GM21723 (cell line): ENCODE measurements around the gene MAPKAPK2.
A peak's percentile ranks its signal among the peaks of the same experiment; 100 is the strongest.

Experiments
- ATAC-seq: cut with Tn5 transposase; IDR thresholded peaks from one replicate; pipeline ENCODE4 v1.9.1; 2021; ENCODE audit warnings: mild to moderate bottlenecking, moderate library complexity; ENCODE audit not compliant: unreplicated experiment

The MAPKAPK2 gene

GRCh38 chr1:206700445-206701036 is 15.8 kb downstream of the MAPKAPK2 start:
- ATAC-seq: no peak

DNA sequence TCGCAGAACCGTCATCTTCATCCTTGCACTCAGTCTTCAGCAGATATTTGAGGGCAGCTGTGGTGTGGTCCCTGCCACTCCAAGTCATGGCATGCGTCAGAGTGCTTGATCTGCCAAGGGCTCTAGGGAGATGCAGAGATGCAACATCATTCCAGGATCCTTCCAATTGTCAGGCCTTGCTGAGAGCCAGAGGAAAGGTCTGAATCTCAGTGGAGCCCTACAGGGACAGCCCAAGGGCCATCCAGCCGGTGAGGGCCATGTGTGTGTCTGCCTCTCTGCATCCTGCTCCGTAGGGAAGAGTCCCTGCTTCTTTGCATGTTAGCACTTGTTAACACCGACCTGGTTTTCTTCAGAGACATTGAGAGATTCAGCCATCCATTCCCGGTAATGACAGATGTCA is 17.6 kb downstream of the MAPKAPK2 start:
- no peak for ATAC-seq

- ATAC-seq: no peak
Measured at GRCh38 chr1:206702803-206703202, 18.1 kb downstream of the MAPKAPK2 start.

DNA sequence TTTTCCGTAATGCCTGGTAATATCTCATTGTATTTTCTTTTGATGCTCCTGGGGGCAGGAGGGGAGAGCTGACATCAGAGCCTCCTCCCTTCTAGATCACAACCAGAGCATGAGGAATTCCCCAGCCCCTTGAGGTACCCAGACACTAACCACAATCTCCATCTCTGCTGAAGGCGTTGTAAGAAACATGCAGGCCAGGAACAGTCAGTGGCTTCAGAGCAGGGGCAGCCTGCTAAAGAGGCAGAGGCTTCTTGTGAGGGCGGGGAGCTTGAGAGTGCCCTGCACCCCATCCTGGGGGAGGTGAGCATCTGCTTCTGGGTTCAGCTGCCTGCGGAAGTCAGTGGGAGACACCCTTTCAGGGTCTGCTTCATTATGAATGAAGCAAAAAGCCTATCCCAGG is 19.0 kb downstream of the MAPKAPK2 start:
- ATAC-seq: peak; percentile 47

DNA sequence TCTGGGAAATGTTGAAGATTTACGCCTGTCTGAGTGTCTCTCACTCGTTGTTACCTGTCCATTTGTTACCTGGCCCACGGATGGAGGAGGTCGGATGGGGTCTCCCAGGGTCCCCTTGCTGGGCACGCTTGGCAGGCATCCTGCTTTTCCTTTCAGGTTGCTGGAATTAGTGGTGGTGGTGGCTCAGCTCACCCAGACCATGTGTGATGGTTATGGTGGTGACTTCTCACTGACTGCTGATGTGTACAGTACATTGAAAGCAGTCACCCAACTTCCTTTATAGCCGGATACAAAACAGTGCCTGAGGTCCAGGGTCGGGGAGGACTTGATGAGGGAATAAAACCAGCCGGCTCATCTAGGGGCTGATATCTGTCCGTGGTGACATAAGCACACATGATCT is 19.5 kb downstream of the MAPKAPK2 start:
- ATAC-seq: no peak

- no peak for ATAC-seq
Measured at GRCh38 chr1:206705191-206705590, 20.5 kb downstream of the MAPKAPK2 start.

GRCh38 chr1:206705726-206706297 is 21.1 kb downstream of the MAPKAPK2 start:
- ATAC-seq: no peak

DNA sequence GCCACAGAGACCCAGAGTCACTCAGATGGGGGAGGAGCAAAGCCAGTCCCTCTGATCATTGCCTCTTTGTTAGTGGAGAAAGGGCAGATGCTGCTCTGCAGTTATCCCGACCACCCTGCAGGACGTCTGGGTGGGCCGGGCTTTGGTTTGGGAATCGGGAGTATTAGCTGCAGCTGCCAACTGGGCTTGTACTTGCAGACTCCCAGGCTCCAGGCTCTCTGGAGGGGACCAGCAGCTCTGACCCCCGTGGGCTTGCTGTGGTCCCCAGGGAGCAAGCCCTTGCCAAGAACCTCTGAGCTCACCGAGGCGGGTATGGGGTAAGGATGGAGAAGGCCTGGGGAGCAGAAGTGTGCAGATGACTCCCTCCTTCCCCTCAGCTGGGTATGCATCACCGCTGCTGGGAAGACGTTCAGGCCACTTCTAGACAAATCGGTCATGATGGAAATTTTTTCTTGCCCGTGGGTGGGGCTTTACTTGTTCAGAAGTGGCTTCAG is 21.6 kb downstream of the MAPKAPK2 start:
- no peak for ATAC-seq

DNA sequence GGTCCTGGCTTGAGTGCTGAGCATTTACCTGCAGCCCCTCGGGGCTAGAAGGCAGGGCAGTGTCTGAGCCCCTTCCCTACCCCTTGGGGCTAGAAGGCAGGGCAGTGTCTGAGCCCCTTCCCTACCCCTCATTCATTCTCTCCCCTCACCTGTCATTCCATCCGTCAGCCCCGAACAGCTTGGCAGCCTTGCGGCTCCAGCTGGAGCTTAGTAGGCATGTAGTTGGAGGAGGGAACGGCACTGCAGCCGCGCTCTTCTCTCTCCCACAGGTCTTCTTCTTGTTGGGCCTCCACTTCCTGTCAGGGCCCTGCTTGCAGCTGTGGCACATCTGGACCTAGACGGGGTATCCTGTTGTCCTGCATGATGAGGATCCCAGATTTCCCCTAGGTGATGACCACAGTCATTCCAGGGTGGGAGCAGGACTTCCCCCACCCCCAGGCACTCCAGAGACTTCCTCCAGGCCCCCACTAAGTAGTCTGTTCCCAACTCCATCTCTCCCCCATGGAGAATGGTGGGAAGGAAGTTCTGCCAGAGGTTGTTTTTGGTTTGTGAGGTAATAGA is 22.2 kb downstream of the MAPKAPK2 start:
- no peak for ATAC-seq

DNA sequence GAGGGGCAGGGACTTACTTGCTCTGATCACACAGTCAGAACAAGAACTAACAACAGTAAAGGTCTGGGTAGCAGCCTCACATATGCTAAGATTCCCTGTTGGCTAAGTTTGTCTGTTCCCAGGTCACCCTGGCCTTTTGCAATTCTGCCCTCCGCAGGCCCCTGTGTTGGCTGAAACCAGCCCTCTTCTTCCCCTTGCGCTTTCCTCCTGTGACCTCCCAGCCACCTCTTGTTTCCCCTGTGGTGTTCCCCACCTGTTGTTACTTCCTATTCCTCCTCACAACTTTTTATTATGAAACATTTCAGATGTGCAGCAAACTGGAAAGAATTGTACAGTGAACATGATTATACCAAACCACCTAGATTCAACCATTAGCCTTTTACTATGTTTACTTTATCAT is 23.4 kb downstream of the MAPKAPK2 start:
- peak; percentile 63 for ATAC-seq

- ATAC-seq: no peak
Measured at GRCh38 chr1:206708882-206709281, 24.2 kb downstream of the MAPKAPK2 start.

- ATAC-seq: no peak
Measured at GRCh38 chr1:206709322-206709721, 24.6 kb downstream of the MAPKAPK2 start.

DNA sequence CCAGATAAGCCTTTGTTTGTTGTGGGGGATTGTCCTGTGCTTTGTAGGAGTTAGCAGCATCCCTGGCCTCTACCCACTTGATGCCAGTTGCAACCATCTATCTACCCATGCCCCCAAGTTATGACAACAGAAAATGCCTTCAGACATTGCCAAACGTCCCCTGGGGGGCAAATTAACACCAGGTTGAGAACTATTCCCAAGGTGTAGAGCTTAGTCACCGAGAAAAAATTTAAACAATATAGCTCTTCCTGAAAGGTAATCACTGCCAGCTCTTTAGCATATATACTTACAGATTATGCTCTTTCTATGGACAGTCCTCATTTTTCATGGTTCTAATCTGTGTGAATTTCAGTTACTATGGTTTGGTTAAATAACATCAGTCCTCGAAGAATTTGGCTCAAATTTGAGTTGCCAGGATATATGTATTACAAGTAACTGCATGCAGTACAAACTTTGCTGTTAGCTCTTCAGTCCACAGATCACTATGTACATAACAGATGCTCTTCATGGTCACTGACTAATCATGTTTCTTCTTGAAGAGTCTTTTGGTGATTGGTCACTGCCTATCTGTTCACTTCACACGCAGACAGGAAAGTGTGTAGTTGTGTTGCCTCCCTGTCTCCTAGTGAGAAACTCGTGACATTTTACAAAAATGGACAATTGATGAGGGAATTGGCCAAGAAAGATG is 25.2 kb downstream of the MAPKAPK2 start:
- no peak for ATAC-seq

DNA sequence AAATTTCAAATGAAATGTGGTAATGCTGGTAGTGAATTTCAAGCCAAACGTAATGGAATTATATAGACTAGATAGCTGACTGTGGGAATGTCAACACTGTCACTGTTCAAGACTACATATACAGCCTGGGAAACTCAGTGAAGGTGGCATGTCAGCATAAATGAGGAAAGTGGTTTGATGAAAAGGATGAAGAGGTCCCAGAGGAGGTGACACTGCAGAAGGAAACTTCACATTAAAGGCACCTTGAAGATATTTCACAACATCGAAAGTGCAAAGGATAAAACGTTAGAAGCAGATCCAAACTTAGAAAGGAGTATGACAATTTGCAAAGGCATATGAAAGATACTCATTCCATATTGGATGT is 25.7 kb downstream of the MAPKAPK2 start:
- no peak for ATAC-seq

DNA sequence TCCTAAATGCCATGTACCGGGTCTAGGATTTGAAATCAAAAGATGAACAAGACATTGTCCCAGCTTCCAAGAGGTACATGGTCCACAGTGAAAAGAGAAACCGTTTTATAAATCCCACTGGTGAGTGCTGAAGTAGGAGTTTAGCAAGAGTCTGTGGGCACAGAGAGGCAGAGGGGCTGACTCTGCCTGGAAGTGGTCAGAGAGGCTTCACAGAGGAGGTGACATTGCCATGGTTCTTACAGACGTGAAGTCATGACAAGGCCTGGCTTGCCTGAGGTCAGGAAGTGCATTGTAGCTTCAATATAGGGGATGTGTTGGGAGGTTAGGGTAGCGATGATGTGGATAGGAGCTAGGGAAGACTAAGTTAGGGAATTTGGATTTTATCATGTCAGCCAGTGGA is 28.4 kb downstream of the MAPKAPK2 start:
- ATAC-seq: no peak

DNA sequence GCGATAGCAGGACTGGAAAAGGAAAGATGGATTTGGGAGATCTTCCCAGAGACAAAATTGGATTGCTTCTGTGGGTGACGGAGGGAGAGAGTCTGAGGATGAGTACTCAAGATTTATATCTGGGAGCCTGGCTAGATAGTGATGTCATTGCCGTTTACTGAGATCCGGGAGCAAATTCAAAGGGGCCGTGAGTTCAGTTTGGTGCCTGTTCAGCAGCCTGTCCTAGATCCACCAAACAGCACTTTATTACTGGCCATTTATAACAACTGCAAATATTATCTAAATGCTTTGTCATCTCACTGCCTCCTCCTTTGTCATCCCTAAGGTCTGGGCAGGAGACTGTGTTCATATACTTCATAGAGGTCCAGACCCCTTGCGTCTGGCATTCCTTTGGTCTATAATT is 29.2 kb downstream of the MAPKAPK2 start:
- ATAC-seq: no peak

DNA sequence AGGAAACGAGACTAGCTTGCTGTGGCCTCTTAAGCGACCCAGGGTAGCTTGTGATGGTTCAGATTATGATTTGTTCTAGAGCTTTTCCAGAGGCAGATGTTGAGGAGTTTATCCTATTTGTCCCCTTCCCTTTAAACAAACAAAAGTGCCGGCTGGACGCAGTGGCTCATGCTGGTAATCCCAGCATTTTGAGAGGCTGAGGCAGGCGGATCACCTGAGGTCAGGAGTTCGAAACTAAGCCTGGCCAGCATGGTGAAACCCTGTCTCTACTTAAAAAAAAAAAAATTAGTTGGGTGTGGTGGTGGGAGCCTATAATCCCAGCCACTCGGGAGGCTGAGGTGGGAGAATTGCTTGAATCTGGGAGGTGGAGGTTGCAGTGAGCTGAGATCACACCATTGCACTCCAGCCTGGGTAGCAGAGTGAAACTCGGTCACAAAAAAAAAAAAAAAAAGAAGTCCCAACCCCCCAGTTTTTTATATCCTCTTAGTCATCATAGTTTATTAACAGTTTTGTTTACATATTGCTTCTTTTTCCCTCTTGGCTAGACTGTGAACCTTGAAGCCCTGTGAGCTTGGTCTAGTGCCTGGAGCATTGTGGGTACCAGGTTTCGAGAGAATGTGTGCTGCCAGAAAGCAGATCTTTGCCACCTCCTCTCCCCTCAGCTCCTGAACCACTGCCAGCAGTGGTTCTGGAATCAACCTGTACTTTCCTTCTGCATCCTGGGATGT is 29.8 kb downstream of the MAPKAPK2 start:
- no peak for ATAC-seq

DNA sequence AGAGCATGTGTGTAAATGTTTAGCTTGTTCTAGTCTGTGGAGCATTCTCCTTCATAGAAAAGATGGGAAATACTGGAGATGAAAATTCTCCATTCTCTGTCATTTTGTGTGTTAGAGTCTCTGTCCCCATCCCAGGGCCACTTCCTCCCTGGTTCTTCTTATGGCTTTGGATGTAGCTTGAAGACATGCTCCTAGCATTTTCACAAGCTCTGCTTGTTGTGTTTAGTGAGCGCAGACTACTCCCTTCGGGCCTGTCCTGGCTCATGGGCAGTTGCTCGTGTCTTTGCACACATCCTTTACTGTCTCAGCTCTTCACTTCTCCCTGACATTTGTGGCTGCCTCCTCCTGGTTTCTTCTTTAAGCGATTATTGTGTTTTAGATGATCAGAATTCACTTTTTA is 30.4 kb downstream of the MAPKAPK2 start:
- ATAC-seq: no peak

GRCh38 chr1:206715552-206716158 is 30.9 kb downstream of the MAPKAPK2 start:
- no peak for ATAC-seq

GRCh38 chr1:206716159-206716869 is 31.6 kb downstream of the MAPKAPK2 start:
- ATAC-seq: no peak
